OCI-LY1 (cell line): Measurements from ENCODE around the gene MAN1A2.

Experiments
- H2AFZ ChIP-seq: fragments of 200-600 bp; sonication (generic), shearing (Covaris generic); 2 replicates; pipeline ENCODE4 v1.6.0; 2014; ENCODE audit warnings: antibody characterized with exemption, mild to moderate bottlenecking, low read length
- H3F3A ChIP-seq: fragments of 200-600 bp; sonication (generic), shearing (Covaris generic); 2 replicates; pipeline ENCODE4 v1.6.0; 2014; ENCODE audit warnings: mild to moderate bottlenecking, antibody characterized with exemption, low read length, moderate library complexity; ENCODE audit not compliant: insufficient read depth
- H3K27ac ChIP-seq: fragments of 200-600 bp; sonication (generic); 2 replicates; pipeline ENCODE4 v1.5.1; 2014; ENCODE audit warnings: low read length, mixed run types, mild to moderate bottlenecking, low read depth; ENCODE audit not compliant: poor library complexity, severe bottlenecking
- H3K27me3 ChIP-seq: fragments of 200-600 bp; sonication (generic); 2 replicates; pipeline ENCODE4 v1.6.0; 2014; ENCODE audit warnings: antibody characterized with exemption, mild to moderate bottlenecking, low read length, moderate library complexity; ENCODE audit not compliant: insufficient read depth
- H3K36me3 ChIP-seq: fragments of 200-600 bp; sonication (generic); 2 replicates; pipeline ENCODE4 v1.6.1; 2014; ENCODE audit warnings: mild to moderate bottlenecking, antibody characterized with exemption, low read length, moderate library complexity, mixed read lengths; ENCODE audit not compliant: insufficient read depth
- H3K4me1 ChIP-seq: fragments of 200-600 bp; sonication (generic); 2 replicates; pipeline ENCODE4 v1.5.1; 2014; ENCODE audit warnings: mild to moderate bottlenecking, low read length, moderate library complexity; ENCODE audit not compliant: insufficient read depth, severe bottlenecking
- H3K4me2 ChIP-seq: fragments of 200-600 bp; sonication (generic), shearing (Covaris generic); 2 replicates; pipeline ENCODE4 v1.6.1; 2014; ENCODE audit warnings: low read length
- H3K4me3 ChIP-seq: fragments of 200-600 bp; sonication (generic); 2 replicates; pipeline ENCODE4 v1.5.1; 2014; ENCODE audit warnings: low read length, low read depth, mild to moderate bottlenecking, mixed read lengths; ENCODE audit not compliant: poor library complexity, severe bottlenecking
- H3K79me2 ChIP-seq: fragments of 200-600 bp; shearing (Covaris generic); 2 replicates; pipeline ENCODE4 v1.6.1; 2016; ENCODE audit warnings: mixed run types, low read length, mixed read lengths; ENCODE audit not compliant: insufficient read depth
- H3K9ac ChIP-seq: fragments of 200-600 bp; sonication (generic), shearing (Covaris generic); 2 replicates; pipeline ENCODE4 v1.6.1; 2014; ENCODE audit warnings: mild to moderate bottlenecking, low read length, mixed read lengths
- H3K9me2 ChIP-seq: fragments of 200-600 bp; sonication (generic), shearing (Covaris generic); 2 replicates; pipeline ENCODE4 v1.6.1; 2014; ENCODE audit warnings: low read depth, mild to moderate bottlenecking, low read length, mixed read lengths
- H3K9me3 ChIP-seq: fragments of 200-600 bp; shearing (Covaris generic); 2 replicates; pipeline ENCODE4 v1.6.1; 2014; ENCODE audit warnings: low read length, mixed read lengths
- H4K20me1 ChIP-seq: fragments of 200-600 bp; sonication (generic), shearing (Covaris generic); 2 replicates; pipeline ENCODE4 v1.6.0; 2016; ENCODE audit warnings: mild to moderate bottlenecking, low read length; ENCODE audit not compliant: insufficient read depth
- CTCF ChIP-seq: fragments of 200-600 bp; sonication (generic), shearing (Covaris generic); IDR thresholded peaks from 2 replicates; pipeline ENCODE4 v1.5.1; 2017; ENCODE audit warnings: mild to moderate bottlenecking, antibody characterized with exemption, low read length, moderate library complexity, mixed read lengths
- EZH2 ChIP-seq: fragments of 200-600 bp; sonication (generic), shearing (Covaris generic); IDR thresholded peaks from 2 replicates; pipeline ENCODE4 v1.8.0; 2017; ENCODE audit warnings: borderline replicate concordance, mixed run types, mild to moderate bottlenecking, antibody characterized with exemption, low read length, moderate library complexity, mixed read lengths

The MAN1A2 gene

GRCh38 chr1:117327011-117327410 is 40.2 kb upstream of the MAN1A2 start:
- Histone ChIP-seq H3K79me2 (no peaks in the 10 kb centered on the region), H3K4me2 (no peak overlapping the region), H3K27ac (no peak overlapping the region), H3F3A (no peaks in the 10 kb centered on the region), H3K9ac (no peak overlapping the region), H3K36me3 (no peaks in the 10 kb centered on the region), H3K9me2 (no peaks in the 10 kb centered on the region), H3K4me3 (no peak overlapping the region), H4K20me1 (no peaks in the 10 kb centered on the region), H2AFZ (no peak overlapping the region), H3K9me3 (no peaks in the 10 kb centered on the region), H3K4me1 (no peaks in the 10 kb centered on the region), H3K27me3 (no peaks in the 10 kb centered on the region; the same call in 1 of the 2 replicates)
- no peak for TF ChIP-seq EZH2

GRCh38 chr1:117335376-117336086 is 31.7 kb upstream of the MAN1A2 start:
- Histone ChIP-seq H3K9me3 (no peaks in the 10 kb centered on the region), H3K9me2 (no peaks in the 10 kb centered on the region), H3K27ac (no peak overlapping the region), H3K27me3 (no peaks in the 10 kb centered on the region; the same call in 1 of the 2 replicates), H3K79me2 (no peaks in the 10 kb centered on the region), H3K4me3 (no peak overlapping the region), H2AFZ (no peak overlapping the region), H3K4me2 (no peak overlapping the region), H3F3A (no peaks in the 10 kb centered on the region), H4K20me1 (no peaks in the 10 kb centered on the region), H3K9ac (no peak overlapping the region), H3K4me1 (peaks cover 6% of the 10 kb centered on the region), H3K36me3 (no peaks in the 10 kb centered on the region)
- no peak for TF ChIP-seq EZH2
- no peak for TF ChIP-seq CTCF

- Histone ChIP-seq H2AFZ (no peak overlapping the region), H3K27ac (no peak overlapping the region), H3K79me2 (no peaks in the 10 kb centered on the region), H3K4me1 (peaks cover 6% of the 10 kb centered on the region), H3K9me2 (no peaks in the 10 kb centered on the region), H3K4me3 (no peak overlapping the region), H3K27me3 (no peaks in the 10 kb centered on the region; the same call in 1 of the 2 replicates), H3K36me3 (no peaks in the 10 kb centered on the region), H3K9me3 (no peaks in the 10 kb centered on the region), H3F3A (no peaks in the 10 kb centered on the region), H3K9ac (no peak overlapping the region), H4K20me1 (no peaks in the 10 kb centered on the region), H3K4me2 (no peak overlapping the region)
- TF ChIP-seq EZH2 (no peak), CTCF (no peak)
Observed at GRCh38 chr1:117336088-117336817, 31.0 kb upstream of the MAN1A2 start.
